COLO668 (cell line): ENCODE measurements around the gene NAP1L4.
A peak's percentile ranks its signal among the peaks of the same experiment; 100 is the strongest.

Source experiments
- DNase-seq: peaks from one replicate; lab custom pipeline; 2025; ENCODE audit not compliant: unreplicated experiment; lab: John Stamatoyannopoulos, UW

Gene NAP1L4

DNA sequence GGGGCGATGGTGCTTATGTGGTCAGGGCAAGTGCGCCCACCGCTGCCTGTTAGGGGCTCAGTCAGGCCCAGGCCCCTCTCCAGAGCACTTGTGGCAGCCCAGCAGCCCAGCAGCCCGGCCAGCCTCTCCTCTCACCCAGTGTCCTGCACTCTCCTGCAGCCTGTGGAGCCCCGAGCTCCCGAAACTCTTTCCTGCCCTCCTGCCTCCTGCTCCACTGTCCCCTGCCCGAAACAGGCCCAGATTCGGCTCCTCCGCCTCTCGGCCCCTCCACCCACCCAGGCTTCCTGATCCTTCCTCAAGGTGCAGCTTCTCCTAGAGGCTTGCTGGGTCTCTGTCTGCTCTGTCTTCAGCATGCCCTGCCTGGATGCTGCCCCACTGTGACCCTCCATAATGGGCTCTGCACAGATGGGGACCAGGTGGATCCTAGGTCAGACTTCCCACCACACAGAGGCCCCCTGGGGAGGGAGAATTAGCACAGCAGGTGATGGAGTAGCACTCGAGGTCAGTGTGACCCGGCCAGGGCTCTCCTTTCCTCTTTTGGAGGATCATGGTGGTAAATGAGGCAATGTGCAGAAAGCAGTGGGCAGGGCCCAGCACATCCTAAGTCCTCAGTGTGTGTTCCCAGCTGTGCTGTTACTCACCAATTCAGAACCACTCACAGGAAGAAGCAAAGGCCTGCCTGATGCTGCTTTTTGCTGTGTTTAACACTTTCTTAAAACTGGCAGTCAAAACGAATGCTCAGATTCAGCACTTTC lies 18.6 kb upstream of the NAP1L4 start:
- DNase-seq, result no peak

DNA sequence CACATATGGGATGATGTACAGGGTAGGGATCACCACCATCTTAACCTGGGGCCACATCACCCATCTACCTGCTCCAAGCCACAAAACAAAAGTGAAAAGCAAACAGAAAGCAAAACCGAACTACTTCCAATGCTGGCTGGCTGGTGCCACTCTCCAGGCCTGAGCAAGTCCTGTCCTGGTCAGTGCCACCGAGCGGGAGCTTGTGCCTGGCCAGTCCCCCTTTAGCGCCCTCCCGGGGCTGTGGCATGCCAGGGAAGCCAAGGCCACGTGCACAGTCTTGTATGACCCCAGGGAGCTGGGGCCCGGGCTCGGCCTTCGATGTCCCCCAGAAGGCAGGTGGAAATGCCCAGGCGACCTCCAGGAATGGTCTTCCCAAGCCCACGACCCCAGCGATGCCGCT lies 17.9 kb upstream of the NAP1L4 start:
- DNase-seq, result no peak

GRCh38 chr11:3009481-3009880 lies 17.4 kb upstream of the NAP1L4 start:
- no peak for DNase-seq

GRCh38 chr11:3008746-3009336 lies 16.7 kb upstream of the NAP1L4 start:
- DNase-seq, result no peak

- no peak for DNase-seq
Measured at GRCh38 chr11:3007404-3008010, 15.4 kb upstream of the NAP1L4 start.

DNA sequence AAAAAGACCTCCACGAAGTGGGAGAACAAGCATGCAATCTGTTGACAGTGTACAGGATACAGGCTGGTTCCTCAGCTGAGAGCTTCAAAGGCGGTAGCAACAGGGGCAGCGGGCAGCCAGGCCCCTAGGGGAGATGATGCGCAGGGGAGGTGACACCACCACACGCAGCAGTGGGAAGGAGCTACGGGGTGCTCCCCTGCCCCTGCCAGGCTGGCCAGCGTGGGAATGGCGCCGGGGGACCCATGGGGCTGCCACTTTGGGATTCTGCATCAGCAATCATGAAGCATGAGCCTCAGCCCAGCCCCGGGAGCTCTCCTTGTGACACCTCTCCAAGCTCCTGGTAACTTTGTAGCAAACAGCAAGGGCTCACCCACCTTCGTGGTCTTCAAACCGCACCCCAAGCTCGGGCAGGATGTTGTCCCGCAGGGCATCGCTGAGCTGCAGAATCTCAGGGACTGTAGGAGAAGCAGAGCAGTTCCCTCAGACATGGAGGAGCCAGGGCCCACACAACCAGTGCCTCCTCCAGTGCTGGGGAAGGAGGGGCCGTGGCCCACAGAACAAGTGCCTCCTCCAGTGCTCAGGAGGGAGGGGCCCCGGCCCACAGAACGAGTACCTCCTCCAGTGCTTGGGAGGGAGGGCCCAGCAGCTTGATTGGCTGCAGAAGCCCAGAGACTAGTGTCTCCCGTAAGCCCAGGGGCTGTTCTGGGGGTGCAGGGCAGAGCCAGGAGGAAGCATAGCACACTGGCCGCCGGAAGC lies 14.6 kb upstream of the NAP1L4 start:
- no peak for DNase-seq

DNA sequence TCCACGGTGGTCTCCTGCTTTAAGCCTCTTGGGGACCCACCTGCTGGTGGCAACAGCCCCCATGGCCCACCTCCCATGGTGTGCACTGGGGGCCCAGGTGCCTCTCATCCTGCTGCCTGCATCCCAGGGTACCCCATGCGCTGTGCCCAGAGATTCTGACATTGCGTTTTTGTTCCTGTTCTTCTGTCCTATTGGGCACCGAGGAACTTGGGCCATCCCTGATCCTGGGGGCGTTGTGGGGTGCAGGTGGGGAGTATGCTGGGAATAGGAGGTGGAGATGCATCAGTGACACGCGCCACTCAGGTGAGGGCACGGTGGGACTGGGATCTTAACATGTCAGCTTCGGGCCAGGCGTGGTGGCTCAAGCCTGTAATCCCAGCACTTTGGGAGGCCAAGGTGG lies 12.4 kb upstream of the NAP1L4 start:
- DNase-seq, result no peak

GRCh38 chr11:3003396-3004231 lies 11.5 kb upstream of the NAP1L4 start:
- DNase-seq, result no peak

GRCh38 chr11:3002871-3003270 lies 10.7 kb upstream of the NAP1L4 start:
- no peak for DNase-seq

GRCh38 chr11:3002351-3002861 lies 10.3 kb upstream of the NAP1L4 start:
- DNase-seq, result no peak

- DNase-seq, result no peak
Measured at GRCh38 chr11:3001496-3001895, 9.4 kb upstream of the NAP1L4 start.

DNA sequence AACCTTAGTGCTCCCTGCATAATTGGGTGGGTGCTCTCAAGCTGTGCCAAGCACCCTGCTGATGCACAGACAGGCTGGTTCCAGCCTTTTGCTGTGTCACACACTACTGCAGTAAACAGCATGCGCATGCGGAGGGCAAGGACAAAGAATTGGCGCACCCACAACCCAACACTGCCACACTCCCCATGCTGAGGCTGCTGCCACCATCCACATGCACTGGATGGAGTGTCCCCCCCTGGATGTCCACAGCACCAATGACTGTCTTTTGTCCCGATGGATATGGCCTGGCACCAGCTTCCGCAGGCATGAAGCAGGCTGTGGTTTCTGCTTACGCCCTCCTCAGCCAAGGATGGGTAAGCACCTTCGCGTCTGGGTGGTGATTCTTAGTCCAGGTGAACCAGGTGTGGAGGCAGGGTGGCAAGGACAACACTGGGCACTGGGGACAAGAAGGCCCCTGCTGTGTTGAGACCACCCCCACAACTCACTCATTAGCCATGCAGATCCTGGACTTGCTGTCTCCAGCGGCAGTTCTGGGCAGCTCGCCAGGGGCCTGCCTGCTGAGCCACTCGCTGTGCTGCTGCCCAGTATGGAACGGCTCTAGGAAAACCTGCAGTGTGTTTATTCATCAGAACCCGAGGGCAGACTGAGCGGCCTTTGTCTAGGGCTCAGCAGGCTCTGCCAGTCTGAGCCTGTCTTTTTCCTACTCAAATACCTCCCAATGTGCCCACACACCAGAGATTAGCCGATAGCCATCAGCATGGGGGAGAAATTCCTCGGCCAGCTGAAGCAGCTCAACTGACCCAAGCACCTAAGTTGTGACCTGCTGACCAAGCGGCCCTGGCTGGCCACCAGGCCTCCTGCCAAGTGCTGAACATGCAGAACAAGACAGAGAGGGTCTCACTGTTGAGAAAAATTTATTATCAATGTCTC lies 8.2 kb upstream of the NAP1L4 start:
- peak; percentile 43 for DNase-seq

GRCh38 chr11:2999464-2999998 lies 7.4 kb upstream of the NAP1L4 start:
- no peak for DNase-seq

DNA sequence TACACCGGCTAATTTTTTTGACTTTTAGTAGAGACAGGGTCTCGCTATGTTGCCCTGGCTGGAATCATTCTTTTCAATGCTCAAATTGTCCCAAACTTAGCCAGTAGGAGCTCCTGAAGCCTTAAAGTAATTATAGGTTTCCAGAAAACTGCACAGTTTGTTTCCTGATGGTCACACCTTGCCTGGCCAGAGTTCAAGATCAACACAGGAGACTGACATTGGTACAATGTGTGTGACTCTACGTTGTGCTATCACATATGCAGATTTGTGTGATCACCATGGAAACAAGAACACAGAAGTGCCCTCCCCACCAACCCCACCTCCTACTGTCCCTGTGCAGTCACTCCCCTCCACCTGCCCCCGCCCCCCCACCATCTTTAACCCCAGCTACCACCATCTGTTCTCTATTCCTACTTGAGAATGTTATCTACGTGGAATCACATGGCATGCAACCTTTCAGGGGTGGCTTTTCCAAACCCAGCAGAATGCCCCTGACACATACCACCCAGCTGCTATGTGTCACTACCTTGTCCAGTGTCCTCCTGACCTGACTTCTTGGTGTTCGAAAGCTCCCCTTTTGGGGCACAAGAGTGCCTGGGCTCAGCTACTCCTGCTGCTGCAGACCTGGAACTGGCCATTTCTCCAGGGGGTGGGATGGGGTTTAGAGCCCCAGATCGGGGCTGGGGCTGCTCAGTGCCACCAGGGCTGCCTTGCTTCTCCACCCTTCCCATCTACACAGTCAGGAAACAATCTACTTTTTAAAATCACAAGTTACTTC lies 6.1 kb upstream of the NAP1L4 start:
- no peak for DNase-seq

- no peak for DNase-seq
Measured at GRCh38 chr11:2997406-2997805, 5.3 kb upstream of the NAP1L4 start.

DNA sequence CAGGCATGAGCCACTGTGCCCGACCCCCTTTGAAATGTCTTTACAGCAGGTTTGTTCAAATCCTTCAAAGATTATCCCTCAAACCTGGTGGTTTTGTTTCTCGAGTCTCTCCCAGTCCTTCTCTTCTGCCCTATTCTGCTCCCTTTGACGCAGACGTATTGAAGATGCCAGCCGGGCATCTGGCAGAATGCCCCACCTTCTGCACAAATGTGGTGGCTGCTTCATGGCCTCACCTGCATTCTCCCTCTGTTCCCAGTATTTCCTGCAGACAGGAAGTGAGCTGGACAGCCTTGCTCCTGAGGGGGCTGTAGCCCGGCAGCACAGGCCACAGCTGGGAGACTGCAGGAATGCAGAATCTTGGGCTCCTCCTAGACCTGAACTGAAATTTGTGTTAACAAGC lies 4.8 kb upstream of the NAP1L4 start:
- DNase-seq, result no peak

- no peak for DNase-seq
Measured at GRCh38 chr11:2995893-2996554, 3.9 kb upstream of the NAP1L4 start.

DNA sequence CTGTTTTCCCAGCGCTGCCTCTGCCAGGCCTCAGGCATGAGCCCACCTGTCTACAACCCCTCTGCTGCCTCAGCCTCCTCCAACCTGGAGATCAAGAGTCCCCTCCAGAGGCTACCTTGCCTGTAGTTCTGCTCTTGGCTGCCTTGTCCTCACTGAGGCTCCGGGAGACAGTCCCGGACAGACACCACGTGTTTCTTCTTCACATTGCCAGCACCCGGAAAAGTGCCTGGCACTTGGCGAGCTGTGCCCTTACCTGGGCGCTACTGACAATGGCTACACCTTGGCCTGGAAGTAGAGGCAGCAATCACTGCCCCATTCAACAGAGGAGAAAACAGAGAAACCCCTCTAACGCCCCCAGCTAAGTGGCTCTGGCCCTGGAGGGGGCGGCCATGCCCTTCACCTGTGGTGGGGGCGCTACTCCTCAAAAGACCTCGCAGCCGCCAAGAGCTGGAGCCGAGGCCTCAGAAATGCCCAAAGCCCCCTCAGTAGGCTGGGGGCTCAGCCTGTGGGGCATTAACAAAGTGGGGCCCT lies 3.0 kb upstream of the NAP1L4 start:
- no peak for DNase-seq
